ENCODE measurements around the gene GNA12.
"Not testable (repeated sequence)": the region's sequence is repeated elsewhere in the genome, so short reads cannot be mapped to it uniquely, and the experiment has no call there.

The GNA12 gene

GRCh38 chr7:2737771-2738540 lies 106.2 kb downstream of the GNA12 start:
- Histone ChIP-seq H2BK15ac (ENCODE audit: low read length) (no peak overlapping the region), H4K8ac (ENCODE audit: low read depth, low read length) (no peak overlapping the region), H3K4me1 (ENCODE audit: control insufficient read depth in 2 of 2, insufficient read depth in 1 of 2, low read depth in 1 of 2, low read length in 2 of 2) (peaks cover 3% of the 10 kb centered on the region in 2 donors), H2AFZ (ENCODE audit: low read length) (no peak overlapping the region), H3K79me1 (ENCODE audit: low read depth, low read length) (peaks cover 14% of the 10 kb centered on the region), H3K23ac (ENCODE audit: low read depth, low read length, poor library complexity) (no peak overlapping the region), H3K9ac (ENCODE audit: low read depth, low read length, poor library complexity) (no peak overlapping the region), H4K91ac (ENCODE audit: low read depth, low read length, poor library complexity) (no peak overlapping the region), H3K4ac (ENCODE audit: low read length) (no peak overlapping the region), H3K27me3 (ENCODE audit: control insufficient read depth in 3 of 3, insufficient read depth in 3 of 3, low read depth in 1 of 3, low read length in 3 of 3) (no peaks in the 10 kb centered on the region), H3K27ac (replicated peaks; ENCODE audit: low read length) (no peak overlapping the region), H3K36me3 (replicated peaks in 1 of 2; ENCODE audit: control insufficient read depth in 2 of 2, insufficient read depth in 2 of 2, low read length in 2 of 2) (peaks cover 2 to 11% of the 10 kb centered on the region in 2 donors), H3K4me3 (ENCODE audit: low read length in 2 of 2) (no peak overlapping the region), H2BK5ac (ENCODE audit: low read length) (no peak overlapping the region), H2AK5ac (ENCODE audit: low read depth, low read length) (no peak overlapping the region), H3K9me3 (replicated peaks in 1 of 2; ENCODE audit: control insufficient read depth in 2 of 2, insufficient read depth in 1 of 2, low read depth in 1 of 2, low read length in 2 of 2) (peaks cover 4 to 13% of the 10 kb centered on the region in 2 donors), H2BK12ac (ENCODE audit: low read length) (no peak overlapping the region), H3K4me2 (ENCODE audit: insufficient read depth, low read length, poor library complexity, severe bottlenecking) (no peak overlapping the region), H3K18ac (ENCODE audit: low read length) (no peak overlapping the region), H3K14ac (ENCODE audit: low read length) (no peak overlapping the region), H2BK120ac (ENCODE audit: low read depth, low read length) (no peak overlapping the region)
- no CpG with 5 or more reads among the region's 18 CpGs for WGBS, 2 donors (ENCODE audit: extremely low coverage in 2 of 2, insufficient read length in 2 of 2, insufficient replicate concordance in 1 of 2)
- no peak for DNase-seq (ENCODE audit: low spot score)

- not testable (repeated sequence) for H4K91ac ChIP-seq (ENCODE audit: low read depth, low read length, poor library complexity); DNase-seq (ENCODE audit: low spot score)
Observed at GRCh38 chr7:2737005-2737743, 106.9 kb downstream of the GNA12 start.

GRCh38 chr7:2736411-2736914 lies 107.6 kb downstream of the GNA12 start:
- H3K4me3 ChIP-seq (ENCODE audit: low read length in 2 of 2), result no peak overlapping the region
- no peak overlapping the region for H3K9ac ChIP-seq (ENCODE audit: low read depth, low read length, poor library complexity)
- peaks cover 14% of the 10 kb centered on the region for H3K79me1 ChIP-seq (ENCODE audit: low read depth, low read length)
- no peak overlapping the region for H2AFZ ChIP-seq (ENCODE audit: low read length)
- H4K8ac ChIP-seq (ENCODE audit: low read depth, low read length), result no peak overlapping the region
- H2BK5ac ChIP-seq (ENCODE audit: low read length), result no peak overlapping the region
- no peak overlapping the region for H3K27ac ChIP-seq (replicated peaks; ENCODE audit: low read length)
- no peak overlapping the region for H4K91ac ChIP-seq (ENCODE audit: low read depth, low read length, poor library complexity)
- H3K18ac ChIP-seq (ENCODE audit: low read length), result peak overlapping the region; percentile 51
- peaks cover 0 to 18% of the 10 kb centered on the region in 2 donors for H3K36me3 ChIP-seq (replicated peaks in 1 of 2; ENCODE audit: control insufficient read depth in 2 of 2, insufficient read depth in 2 of 2, low read length in 2 of 2)
- no peak overlapping the region for H3K4ac ChIP-seq (ENCODE audit: low read length)
- peak overlapping the region; percentile 14 for H3K14ac ChIP-seq (ENCODE audit: low read length)
- no peak overlapping the region for H2BK15ac ChIP-seq (ENCODE audit: low read length)
- no peak overlapping the region for H2BK120ac ChIP-seq (ENCODE audit: low read depth, low read length)
- peaks cover 2 to 9% of the 10 kb centered on the region in 2 donors for H3K9me3 ChIP-seq (replicated peaks in 1 of 2; ENCODE audit: control insufficient read depth in 2 of 2, insufficient read depth in 1 of 2, low read depth in 1 of 2, low read length in 2 of 2)
- no peak for DNase-seq (ENCODE audit: low spot score)
- no peak overlapping the region for H3K23ac ChIP-seq (ENCODE audit: low read depth, low read length, poor library complexity)
- H3K4me2 ChIP-seq (ENCODE audit: insufficient read depth, low read length, poor library complexity, severe bottlenecking), result no peak overlapping the region
- H3K27me3 ChIP-seq (ENCODE audit: control insufficient read depth in 3 of 3, insufficient read depth in 3 of 3, low read depth in 1 of 3, low read length in 3 of 3), result no peaks in the 10 kb centered on the region
- no peak overlapping the region for H2AK5ac ChIP-seq (ENCODE audit: low read depth, low read length)
- H3K4me1 ChIP-seq (ENCODE audit: control insufficient read depth in 2 of 2, insufficient read depth in 1 of 2, low read depth in 1 of 2, low read length in 2 of 2), result peaks cover 3% of the 10 kb centered on the region in 2 donors
- H2BK12ac ChIP-seq (ENCODE audit: low read length), result no peak overlapping the region
- no CpG with 5 or more reads among the region's 17 CpGs for WGBS, 2 donors (ENCODE audit: extremely low coverage in 2 of 2, insufficient read length in 2 of 2, insufficient replicate concordance in 1 of 2)

More at GRCh38 chr7:2737005-2737743, 106.9 kb downstream of the GNA12 start:
- H4K8ac ChIP-seq (ENCODE audit: low read depth, low read length); H3K18ac ChIP-seq (ENCODE audit: low read length); H2AK5ac ChIP-seq (ENCODE audit: low read depth, low read length); H3K4ac ChIP-seq (ENCODE audit: low read length); H3K4me3 ChIP-seq (ENCODE audit: low read length in 2 of 2); H2BK12ac ChIP-seq (ENCODE audit: low read length); H3K27me3 ChIP-seq (ENCODE audit: control insufficient read depth in 3 of 3, insufficient read depth in 3 of 3, low read depth in 1 of 3, low read length in 3 of 3); H2BK5ac ChIP-seq (ENCODE audit: low read length); H3K4me2 ChIP-seq (ENCODE audit: insufficient read depth, low read length, poor library complexity, severe bottlenecking); H3K23ac ChIP-seq (ENCODE audit: low read depth, low read length, poor library complexity); H2AFZ ChIP-seq (ENCODE audit: low read length); H3K4me1 ChIP-seq (ENCODE audit: control insufficient read depth in 2 of 2, insufficient read depth in 1 of 2, low read depth in 1 of 2, low read length in 2 of 2); H2BK15ac ChIP-seq (ENCODE audit: low read length); H3K9ac ChIP-seq (ENCODE audit: low read depth, low read length, poor library complexity); H2BK120ac ChIP-seq (ENCODE audit: low read depth, low read length); H3K27ac ChIP-seq (replicated peaks; ENCODE audit: low read length): not testable (repeated sequence)
- WGBS, 2 donors (ENCODE audit: extremely low coverage in 2 of 2, insufficient read length in 2 of 2, insufficient replicate concordance in 1 of 2), result no CpG with 5 or more reads among the region's 15 CpGs
- Histone ChIP-seq H3K9me3 (replicated peaks in 1 of 2; ENCODE audit: control insufficient read depth in 2 of 2, insufficient read depth in 1 of 2, low read depth in 1 of 2, low read length in 2 of 2) (peaks cover 2 to 11% of the 10 kb centered on the region in 2 donors), H3K79me1 (ENCODE audit: low read depth, low read length) (peaks cover 14% of the 10 kb centered on the region), H3K14ac (ENCODE audit: low read length) (peak overlapping the region; percentile 14), H3K36me3 (replicated peaks in 1 of 2; ENCODE audit: control insufficient read depth in 2 of 2, insufficient read depth in 2 of 2, low read length in 2 of 2) (peaks cover 2 to 12% of the 10 kb centered on the region in 2 donors)

- peak overlapping the region in 1 of 2 donors; percentile 46 for H3K4me3 ChIP-seq (ENCODE audit: low read length in 2 of 2)
- DNase-seq (ENCODE audit: low spot score), result no peak
- no peak overlapping the region for H2AFZ ChIP-seq (ENCODE audit: low read length)
- peaks cover 2 to 9% of the 10 kb centered on the region in 2 donors for H3K9me3 ChIP-seq (replicated peaks in 1 of 2; ENCODE audit: control insufficient read depth in 2 of 2, insufficient read depth in 1 of 2, low read depth in 1 of 2, low read length in 2 of 2)
- no peaks in the 10 kb centered on the region for H3K27me3 ChIP-seq (ENCODE audit: control insufficient read depth in 3 of 3, insufficient read depth in 3 of 3, low read depth in 1 of 3, low read length in 3 of 3)
- no CpG with 5 or more reads among the region's 13 CpGs for WGBS, 2 donors (ENCODE audit: extremely low coverage in 2 of 2, insufficient read length in 2 of 2, insufficient replicate concordance in 1 of 2)
- H3K18ac ChIP-seq (ENCODE audit: low read length), result no peak overlapping the region
- H2BK5ac ChIP-seq (ENCODE audit: low read length), result peak overlapping the region; percentile 54
- no peak overlapping the region for H2BK120ac ChIP-seq (ENCODE audit: low read depth, low read length)
- H2BK15ac ChIP-seq (ENCODE audit: low read length), result no peak overlapping the region
- H3K27ac ChIP-seq (replicated peaks; ENCODE audit: low read length), result no peak overlapping the region
- peaks cover 3% of the 10 kb centered on the region in 2 donors for H3K4me1 ChIP-seq (ENCODE audit: control insufficient read depth in 2 of 2, insufficient read depth in 1 of 2, low read depth in 1 of 2, low read length in 2 of 2)
- peak overlapping the region; percentile 50 for H3K9ac ChIP-seq (ENCODE audit: low read depth, low read length, poor library complexity)
- H3K36me3 ChIP-seq (replicated peaks in 1 of 2; ENCODE audit: control insufficient read depth in 2 of 2, insufficient read depth in 2 of 2, low read length in 2 of 2), result peaks cover 7 to 20% of the 10 kb centered on the region in 2 donors
- no peak overlapping the region for H3K14ac ChIP-seq (ENCODE audit: low read length)
- no peak overlapping the region for H3K4ac ChIP-seq (ENCODE audit: low read length)
- H4K91ac ChIP-seq (ENCODE audit: low read depth, low read length, poor library complexity), result no peak overlapping the region
- no peak overlapping the region for H3K4me2 ChIP-seq (ENCODE audit: insufficient read depth, low read length, poor library complexity, severe bottlenecking)
- peak overlapping the region; percentile 11 for H3K23ac ChIP-seq (ENCODE audit: low read depth, low read length, poor library complexity)
- no peak overlapping the region for H4K8ac ChIP-seq (ENCODE audit: low read depth, low read length)
- H2AK5ac ChIP-seq (ENCODE audit: low read depth, low read length), result no peak overlapping the region
- no peak overlapping the region for H2BK12ac ChIP-seq (ENCODE audit: low read length)
- H3K79me1 ChIP-seq (ENCODE audit: low read depth, low read length), result peaks cover 13% of the 10 kb centered on the region
Observed at GRCh38 chr7:2735744-2736143, 108.4 kb downstream of the GNA12 start.

All from neuronal stem cell (in vitro differentiated cells).